ENCODE data around the gene TEX51. TPM values are rescaled to one million over a fixed set of nuclear protein-coding genes. Genes with fewer than 3 reads are reported as not detected.

The TEX51 gene
- polyA plus RNA-seq (2012; rRNA removed), result not detected in 2 replicates
- polyA plus RNA-seq (2012; cell fraction: cytosol; rRNA removed), result not detected in 2 replicates
- polyA plus RNA-seq (2012; cell fraction: nucleus; rRNA removed), result not detected in 2 replicates

- Histone ChIP-seq H3K27ac (ENCODE audit: low read depth in 2 of 2, low read length in 1 of 2) (no peak within 1 kb of the TSS), H3K4me1 (ENCODE audit: control insufficient read depth in 1 of 2, insufficient read depth in 2 of 2, low read depth in 1 of 2, low read length in 1 of 2) (peaks cover 0 to 5% of the 10 kb centered on the region in 2 experiments; a peak in 1 of 4 replicates), H3K9me3 (no peaks in the 10 kb centered on the region), H3K27me3 (ENCODE audit: insufficient read depth) (no peaks in the 10 kb centered on the region), H3K79me2 (ENCODE audit: insufficient read depth) (no peaks in the 10 kb centered on the region), H3K4me2 (no peak within 1 kb of the TSS), H3K9ac (no peak within 1 kb of the TSS), H3K9me2 (no peaks in the 10 kb centered on the region), H3K36me3 (replicated peaks in 1 of 2; ENCODE audit: control insufficient read depth in 1 of 2, insufficient read depth in 2 of 2, low read length in 1 of 2) (no peaks in the 10 kb centered on the region), H2AFZ (ENCODE audit: low read depth) (no peak within 1 kb of the TSS), H3F3A (replicated peaks; ENCODE audit: insufficient read depth) (no peaks in the 10 kb centered on the region), H3K4me3 (ENCODE audit: low read depth in 2 of 2, low read length in 1 of 2) (no peak within 1 kb of the TSS), H4K20me1 (ENCODE audit: insufficient read depth) (no peaks in the 10 kb centered on the region)
- WGBS (ENCODE audit: low lambda C conversion rate), result 26% methylated on average over 4 of the region's 5 CpGs
- POLR2A ChIA-PET, result no interaction called here
- CTCF ChIA-PET, result no interaction called here
- no peak for DNase-seq
- no peak for TF ChIP-seq FOSL2 (IDR thresholded peaks at IDR 0.05; ENCODE audit: borderline replicate concordance, low read depth)
These were observed at the start of gene TEX51 for GRCh38 chr2:126898636-126899035. Gene TEX51, plus strand, starts transcription at chr2:126898890. Its CDS starts 29 bp downstream, at chr2:126898919.

DNA sequence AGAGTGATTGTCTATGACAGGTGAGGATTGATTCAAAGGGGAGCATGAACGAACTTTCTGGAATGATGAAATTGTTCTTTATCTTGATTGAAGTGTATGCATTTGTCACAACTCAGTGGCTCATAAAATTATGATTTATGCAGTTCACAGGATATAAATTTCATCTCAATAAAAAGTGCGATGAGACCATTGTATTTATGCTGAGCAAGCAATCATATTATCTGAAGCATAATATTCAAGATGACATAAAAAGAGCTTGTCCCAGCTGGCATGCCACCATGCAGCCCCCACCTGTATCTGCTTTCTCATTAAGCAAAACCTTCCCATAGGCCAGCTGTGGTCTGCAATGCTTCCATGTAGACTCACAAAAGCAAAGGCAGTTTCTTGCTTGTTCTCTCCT is 49.6 kb upstream of the TEX51 start:
- Histone ChIP-seq H3K9me3 (no peaks in the 10 kb centered on the region), H3K9me2 (no peaks in the 10 kb centered on the region), H3K4me1 (ENCODE audit: control insufficient read depth in 1 of 2, insufficient read depth in 2 of 2, low read depth in 1 of 2, low read length in 1 of 2) (no peaks in the 10 kb centered on the region), H2AFZ (ENCODE audit: low read depth) (no peak overlapping the region), H3K27ac (ENCODE audit: low read depth in 2 of 2, low read length in 1 of 2) (no peak overlapping the region), H3K27me3 (ENCODE audit: insufficient read depth) (no peaks in the 10 kb centered on the region), H3F3A (replicated peaks; ENCODE audit: insufficient read depth) (no peaks in the 10 kb centered on the region), H3K79me2 (ENCODE audit: insufficient read depth) (no peaks in the 10 kb centered on the region), H3K4me3 (ENCODE audit: low read depth in 2 of 2, low read length in 1 of 2) (no peak overlapping the region), H4K20me1 (ENCODE audit: insufficient read depth) (no peaks in the 10 kb centered on the region), H3K36me3 (replicated peaks in 1 of 2; ENCODE audit: control insufficient read depth in 1 of 2, insufficient read depth in 2 of 2, low read length in 1 of 2) (no peaks in the 10 kb centered on the region), H3K9ac (no peak overlapping the region), H3K4me2 (no peak overlapping the region)
- 42% methylated on average over 2 of the region's 2 CpGs for WGBS (ENCODE audit: low lambda C conversion rate)
- no peak for TF ChIP-seq JUND (IDR thresholded peaks at IDR 0.05)
- no peak for TF ChIP-seq GABPA (IDR thresholded peaks at IDR 0.05; ENCODE audit: low read depth)
- no peak for TF ChIP-seq NFIC (IDR thresholded peaks at IDR 0.05; ENCODE audit: borderline replicate concordance)
- TF ChIP-seq USF2 (IDR thresholded peaks at IDR 0.05; ENCODE audit: borderline replicate concordance, low read depth, low read length), result no peak
- TF ChIP-seq SMC3 (IDR thresholded peaks at IDR 0.05; ENCODE audit: low read depth, low read length), result no peak
- no peak for TF ChIP-seq REST (IDR thresholded peaks at IDR 0.05; ENCODE audit: low read depth, low read length)
- TF ChIP-seq CHD2 (IDR thresholded peaks at IDR 0.05; ENCODE audit: low read length, partially characterized antibody), result no peak
- TF ChIP-seq, protein P1, sequence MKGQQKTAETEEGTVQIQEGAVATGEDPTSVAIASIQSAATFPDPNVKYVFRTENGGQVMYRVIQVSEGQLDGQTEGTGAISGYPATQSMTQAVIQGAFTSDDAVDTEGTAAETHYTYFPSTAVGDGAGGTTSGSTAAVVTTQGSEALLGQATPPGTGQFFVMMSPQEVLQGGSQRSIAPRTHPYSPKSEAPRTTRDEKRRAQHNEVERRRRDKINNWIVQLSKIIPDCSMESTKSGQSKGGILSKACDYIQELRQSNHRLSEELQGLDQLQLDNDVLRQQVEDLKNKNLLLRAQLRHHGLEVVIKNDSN (IDR thresholded peaks at IDR 0.05; ENCODE audit: borderline replicate concordance, low read depth), result no peak
- no peak for TF ChIP-seq PBX3 (IDR thresholded peaks at IDR 0.05)
- no peak for TF ChIP-seq POLR2AphosphoS5 (IDR thresholded peaks at IDR 0.05; ENCODE audit: low read depth, low read length)
- CTCF ChIA-PET, result interaction anchor here (1.0 to 2.4 kb wide), 5 partner anchors 9 to 123 kb away, joined by 3 to 9 read pairs (median 4); no protein-coding TSS in a partner anchor
- no peak for DNase-seq
- POLR2A ChIA-PET, result no interaction called here

All from SK-N-SH (cell line).